ENCODE measurements around the gene SLC14A1.

DNA sequence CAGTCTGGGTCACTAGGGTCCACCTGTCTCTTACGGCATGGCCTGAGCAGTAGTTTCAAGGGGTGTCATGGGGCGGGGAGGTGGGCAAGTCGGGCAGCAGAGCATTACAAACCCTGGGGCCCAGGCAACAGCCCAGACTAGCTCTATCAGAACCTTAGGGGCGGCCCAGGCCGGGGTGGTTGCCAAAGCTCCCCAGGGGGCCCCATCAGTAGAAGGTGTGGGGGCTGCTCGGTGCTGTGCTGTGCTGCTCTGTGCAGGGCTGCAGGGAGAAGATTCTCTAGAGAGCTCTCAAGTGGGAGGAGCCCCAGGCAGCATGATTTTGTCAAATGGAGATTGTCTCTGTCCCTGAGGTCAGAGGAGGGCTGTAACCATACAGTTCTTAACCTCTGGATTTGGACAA is 36.4 kb upstream of the SLC14A1 start:
- no peak for TF ChIP-seq CTCF (optimal IDR thresholded peaks at IDR 0.05 in 1 of 3, IDR thresholded peaks at IDR 0.05 in 1 of 3, conservative IDR thresholded peaks at IDR 0.05 in 1 of 3; ENCODE audit: extremely low read depth in 1 of 3, insufficient read depth in 2 of 3, low read length in 3 of 3)
- TF ChIP-seq EZH2 (IDR thresholded peaks at IDR 0.05; ENCODE audit: low read length) = no peak
